H9 (cell line): ENCODE results near the gene PNPO. TPM values are rescaled to one million over a fixed set of nuclear protein-coding genes. Genes with fewer than 3 reads are reported as not detected.

Experiments used
- DNase-seq: peaks from one replicate; pipeline ENCODE4 v3.0.0-alpha.2; 2017
- H2AFZ ChIP-seq: one replicate; pipeline ENCODE4 v1.6.1; 2013; ENCODE audit warnings: mild to moderate bottlenecking, low read length, control low read depth, moderate library complexity
- H2AK5ac ChIP-seq: 2 replicates; pipeline ENCODE4 v1.6.1; 2013; ENCODE audit warnings: low read length, control low read depth, mixed read lengths; ENCODE audit not compliant: insufficient read length
- H2BK120ac ChIP-seq: one replicate; pipeline ENCODE4 v1.6.1; 2013; ENCODE audit warnings: low read depth, mild to moderate bottlenecking, low read length, control low read depth, inconsistent platforms; ENCODE audit not compliant: poor library complexity, severe bottlenecking
- H2BK12ac ChIP-seq: 2 replicates; pipeline ENCODE4 v1.6.1; 2013; ENCODE audit warnings: low read length, control low read depth, mixed read lengths, low read depth; ENCODE audit not compliant: insufficient read length
- H2BK15ac ChIP-seq: 2 replicates; pipeline ENCODE4 v1.6.1; 2013; ENCODE audit warnings: low read depth, low read length, control low read depth
- H2BK20ac ChIP-seq: one replicate; pipeline ENCODE4 v1.6.1; 2013; ENCODE audit warnings: low read depth, mild to moderate bottlenecking, low read length, control low read depth, inconsistent platforms; ENCODE audit not compliant: poor library complexity, severe bottlenecking
- H2BK5ac ChIP-seq: 2 replicates; pipeline ENCODE4 v1.6.1; 2013; ENCODE audit warnings: low read length, control low read depth, mixed read lengths; ENCODE audit not compliant: insufficient read length
- H3K14ac ChIP-seq: 2 replicates; pipeline ENCODE4 v1.6.1; 2013; ENCODE audit warnings: low read length, control low read depth; ENCODE audit not compliant: insufficient read depth
- H3K18ac ChIP-seq: 2 replicates; pipeline ENCODE4 v1.6.1; 2013; ENCODE audit warnings: low read depth, mild to moderate bottlenecking, mixed read lengths, low read length, control low read depth; ENCODE audit not compliant: insufficient read length
- H3K23ac ChIP-seq: 2 replicates; pipeline ENCODE4 v1.6.1; 2013; ENCODE audit warnings: low read length, control low read depth, mixed read lengths, low read depth; ENCODE audit not compliant: insufficient read length
- H3K23me2 ChIP-seq: 2 replicates; pipeline ENCODE4 v1.6.1; 2013; ENCODE audit warnings: low read depth, mild to moderate bottlenecking, mixed read lengths, low read length, control low read depth; ENCODE audit not compliant: insufficient read length, poor library complexity, severe bottlenecking
- H3K27ac ChIP-seq: 2 replicates; pipeline ENCODE4 v1.5.1; 2013; ENCODE audit warnings: low read length, control low read depth, mixed read lengths, low read depth; ENCODE audit not compliant: insufficient read length
- H3K27me3 ChIP-seq: 2 replicates; pipeline ENCODE4 v1.6.1; 2013; ENCODE audit warnings: low read length, control low read depth, inconsistent platforms; ENCODE audit not compliant: insufficient read depth
- H3K4ac ChIP-seq: 2 replicates; pipeline ENCODE4 v1.6.1; 2013; ENCODE audit warnings: low read depth, mild to moderate bottlenecking, control low read depth, inconsistent platforms, low read length, moderate library complexity
- H3K4me1 ChIP-seq: 2 replicates; pipeline ENCODE4 v1.6.1; 2013; ENCODE audit warnings: low read length, control low read depth, inconsistent platforms; ENCODE audit not compliant: insufficient read depth
- H3K4me2 ChIP-seq: 2 replicates; pipeline ENCODE4 v1.6.1; 2013; ENCODE audit warnings: low read length, control low read depth, mixed read lengths; ENCODE audit not compliant: insufficient read length, insufficient read depth
- H3K56ac ChIP-seq: 2 replicates; pipeline ENCODE4 v1.6.1; 2013; ENCODE audit warnings: low read depth, mild to moderate bottlenecking, mixed read lengths, low read length, control low read depth; ENCODE audit not compliant: insufficient read length
- H3K79me1 ChIP-seq: 2 replicates; pipeline ENCODE4 v1.6.1; 2013; ENCODE audit warnings: low read depth, mild to moderate bottlenecking, moderate library complexity, low read length, control low read depth, inconsistent platforms; ENCODE audit not compliant: insufficient read depth, poor library complexity, severe bottlenecking
- H3K79me2 ChIP-seq: 2 replicates; pipeline ENCODE4 v1.6.1; 2013; ENCODE audit warnings: low read length, control low read depth, inconsistent platforms; ENCODE audit not compliant: insufficient read depth
- H3K9ac ChIP-seq: 2 replicates; pipeline ENCODE4 v1.6.1; 2013; ENCODE audit warnings: low read length, control low read depth, mixed read lengths; ENCODE audit not compliant: insufficient read length; ENCODE audit errors: extremely low read depth
- H3K9me3 ChIP-seq: one replicate; pipeline ENCODE4 v1.6.1; 2013; ENCODE audit warnings: low read depth, low read length, inconsistent platforms; ENCODE audit not compliant: control insufficient read depth
- H3T11ph ChIP-seq: one replicate; pipeline ENCODE4 v1.6.1; 2013; ENCODE audit warnings: mild to moderate bottlenecking, low read length, control low read depth, inconsistent platforms
- H4K20me1 ChIP-seq: one replicate; pipeline ENCODE4 v1.6.1; 2013; ENCODE audit not compliant: control insufficient read depth, insufficient read length, insufficient read depth
- H4K5ac ChIP-seq: 2 replicates; pipeline ENCODE4 v1.6.1; 2013; ENCODE audit warnings: low read depth, mild to moderate bottlenecking, mixed read lengths, low read length, control low read depth; ENCODE audit not compliant: insufficient read length
- H4K8ac ChIP-seq: replicated peaks from 2 replicates; pipeline ENCODE4 v1.6.1; 2013; ENCODE audit warnings: low read length, control low read depth, mixed read lengths, low read depth; ENCODE audit not compliant: insufficient read length
- H4K91ac ChIP-seq: 2 replicates; pipeline ENCODE4 v1.6.1; 2013; ENCODE audit warnings: low read depth, mild to moderate bottlenecking, moderate library complexity, mixed read lengths, low read length, control low read depth; ENCODE audit not compliant: insufficient read length
- H3K27ac Mint-ChIP-seq, 3 experiments: 2 replicates in 2 of 3; 3 replicates in 1 of 3; pipeline ENCODE4 v1.8.0; 2020 to 2021; ENCODE audit warnings: mixed read lengths in 3 of 3, mild to moderate bottlenecking in 1 of 3, moderate library complexity in 1 of 3
- H3K27me3 Mint-ChIP-seq: 2 replicates; pipeline ENCODE4 v1.8.0; 2021; ENCODE audit warnings: low read depth, mild to moderate bottlenecking, moderate library complexity, mixed read lengths
- H3K36me3 Mint-ChIP-seq, 3 experiments: 2 replicates in 2 of 3; 3 replicates in 1 of 3; pipeline ENCODE4 v1.8.0; 2020 to 2021; ENCODE audit warnings: low read depth in 3 of 3, mixed read lengths in 3 of 3; ENCODE audit not compliant: insufficient read depth in 1 of 3
- H3K4me1 Mint-ChIP-seq, 2 experiments: 2 replicates each; pipeline ENCODE4 v1.8.0; 2020; ENCODE audit warnings: mixed read lengths in 2 of 2
- H3K4me3 Mint-ChIP-seq, 2 experiments: 2 replicates in 1 of 2; 3 replicates in 1 of 2; pipeline ENCODE4 v1.8.0; 2020 to 2021; ENCODE audit warnings: mild to moderate bottlenecking in 2 of 2, mixed read lengths in 2 of 2, moderate library complexity in 1 of 2
- H3K9me3 Mint-ChIP-seq, 2 experiments: 2 replicates in 1 of 2; 3 replicates in 1 of 2; pipeline ENCODE4 v1.8.0; 2020; ENCODE audit warnings: mild to moderate bottlenecking in 2 of 2, mixed read lengths in 2 of 2, moderate library complexity in 1 of 2
- WGBS: extraction: QIAGEN DNeasy Blood & Tissue Kit; methylation state at CpG from one replicate; pipeline ENCODE4 v1.1.7; 2013; ENCODE audit warnings: missing lambda C conversion rate, low lambda C conversion rate, mixed read lengths; ENCODE audit not compliant: insufficient read length; ENCODE audit errors: extremely low coverage; 5-methylcytosine and 5-hydroxymethylcytosine counted together
- total RNA-seq: library from RNA; stranded (reverse); gene quantifications from 2 replicates; pipeline ENCODE4 v1.2.1, GENCODE V29; 2021
- TF ChIP-seq, protein P1 (sequence below): fragments of 200-600 bp; sonication (generic); conservative IDR thresholded peaks from 3 replicates; pipeline ENCODE4 v1.8.0; 2021; ENCODE audit warnings: antibody characterized with exemption, mild to moderate bottlenecking

Gene PNPO
- total RNA-seq, 1 experiment from 2014 or later, result 6.7 TPM

DNA sequence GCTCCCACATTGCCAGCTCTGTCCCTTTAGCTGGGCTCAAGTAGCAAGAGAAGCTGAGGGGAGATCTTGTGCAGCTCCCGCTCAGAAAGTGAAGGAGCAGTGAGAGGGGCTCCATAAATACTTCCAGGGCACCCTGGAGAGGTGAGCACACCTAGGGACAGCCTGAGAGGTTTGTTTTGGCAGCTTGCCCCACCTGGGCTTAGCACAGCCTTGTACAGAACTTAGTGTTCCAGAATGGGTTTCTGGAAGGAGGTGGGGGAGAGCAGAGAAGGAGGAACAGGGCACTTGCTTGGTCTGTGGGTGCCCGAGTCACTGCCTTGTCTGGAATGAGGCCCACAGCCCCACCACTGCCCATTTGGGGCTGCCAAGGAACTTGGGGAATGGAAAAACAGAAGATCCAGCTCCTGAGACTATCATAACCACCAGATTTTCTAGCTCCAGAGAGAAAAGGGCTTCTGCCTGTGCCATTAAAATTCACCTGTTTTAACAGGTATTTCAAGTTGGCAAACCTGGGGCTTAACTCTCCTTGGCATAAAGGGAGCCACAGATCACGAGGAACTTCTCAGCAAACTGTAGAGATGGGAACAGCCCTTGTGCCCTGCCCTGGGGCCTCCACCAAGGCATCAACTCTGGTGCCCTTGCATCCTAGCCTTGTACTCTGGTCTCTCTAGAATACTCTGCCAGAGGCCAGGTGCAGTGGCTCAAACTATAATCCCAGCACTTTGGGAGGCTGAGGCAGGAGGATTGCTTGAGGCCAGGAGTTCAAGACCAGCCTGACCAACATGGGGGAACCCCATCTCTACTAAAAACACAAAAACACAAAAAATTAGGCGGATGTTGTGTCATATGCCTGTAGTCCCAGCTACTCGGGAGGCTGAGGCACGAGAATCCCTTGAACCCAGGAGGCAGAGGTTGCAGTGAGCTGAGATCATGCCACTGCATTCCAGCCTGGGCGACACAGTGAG lies 14.4 kb downstream of the PNPO start:
- Histone ChIP-seq H3K23ac (no peak overlapping the region), H2AFZ (no peak overlapping the region), H4K20me1 (no peaks in the 10 kb centered on the region), H3K56ac (no peak overlapping the region), H3K79me2 (no peaks in the 10 kb centered on the region), H4K8ac (no peak overlapping the region), H3K23me2 (no peaks in the 10 kb centered on the region), H3T11ph (no peak overlapping the region), H3K4me1 (no peaks in the 10 kb centered on the region; the same call in 1 of the 2 replicates), H2BK15ac (no peak overlapping the region), H3K27ac (no peak overlapping the region), H2BK120ac (no peak overlapping the region), H3K79me1 (no peaks in the 10 kb centered on the region), H3K14ac (no peak overlapping the region), H3K27me3 (no peaks in the 10 kb centered on the region), H3K4me2 (no peak overlapping the region), H4K5ac (no peak overlapping the region), H3K4ac (no peak overlapping the region), H3K9me3 (no peaks in the 10 kb centered on the region), H2BK12ac (no peak overlapping the region), H3K18ac (no peak overlapping the region), H2BK5ac (no peak overlapping the region), H2AK5ac (no peak overlapping the region), H2BK20ac (no peak overlapping the region), H3K9ac (no peak overlapping the region), H4K91ac (no peak overlapping the region)
- H3K27me3 Mint-ChIP-seq, result peaks cover 16% of the 10 kb centered on the region
- TF ChIP-seq, protein P1, sequence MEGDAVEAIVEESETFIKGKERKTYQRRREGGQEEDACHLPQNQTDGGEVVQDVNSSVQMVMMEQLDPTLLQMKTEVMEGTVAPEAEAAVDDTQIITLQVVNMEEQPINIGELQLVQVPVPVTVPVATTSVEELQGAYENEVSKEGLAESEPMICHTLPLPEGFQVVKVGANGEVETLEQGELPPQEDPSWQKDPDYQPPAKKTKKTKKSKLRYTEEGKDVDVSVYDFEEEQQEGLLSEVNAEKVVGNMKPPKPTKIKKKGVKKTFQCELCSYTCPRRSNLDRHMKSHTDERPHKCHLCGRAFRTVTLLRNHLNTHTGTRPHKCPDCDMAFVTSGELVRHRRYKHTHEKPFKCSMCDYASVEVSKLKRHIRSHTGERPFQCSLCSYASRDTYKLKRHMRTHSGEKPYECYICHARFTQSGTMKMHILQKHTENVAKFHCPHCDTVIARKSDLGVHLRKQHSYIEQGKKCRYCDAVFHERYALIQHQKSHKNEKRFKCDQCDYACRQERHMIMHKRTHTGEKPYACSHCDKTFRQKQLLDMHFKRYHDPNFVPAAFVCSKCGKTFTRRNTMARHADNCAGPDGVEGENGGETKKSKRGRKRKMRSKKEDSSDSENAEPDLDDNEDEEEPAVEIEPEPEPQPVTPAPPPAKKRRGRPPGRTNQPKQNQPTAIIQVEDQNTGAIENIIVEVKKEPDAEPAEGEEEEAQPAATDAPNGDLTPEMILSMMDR, result no peak
- no peak overlapping the region for H3K27ac Mint-ChIP-seq
- no peaks in the 10 kb centered on the region for H3K9me3 Mint-ChIP-seq
- WGBS, result no CpG with 5 or more reads among the region's 7 CpGs
- H3K4me1 Mint-ChIP-seq, result peaks cover 10 to 40% of the 10 kb centered on the region in 2 experiments
- no peaks in the 10 kb centered on the region for H3K36me3 Mint-ChIP-seq
- DNase-seq, result no peak
- H3K4me3 Mint-ChIP-seq, result no peak overlapping the region
